ENCODE data around the gene VEGFB. TPM values are rescaled to one million over a fixed set of nuclear protein-coding genes. Genes with fewer than 3 reads are reported as not detected.

Gene VEGFB
- total RNA-seq, 4 donors from 2014 or later: 21.7 to 66.8 (median 42.5) TPM

- H3K4me1 ChIP-seq: peaks cover 0 to 63% (median 32%) of the 10 kb centered on the region in 4 donors
- no peaks in the 10 kb centered on the region for H3K9me3 ChIP-seq
Measured at GRCh38 chr11:64235437-64236161, 1.2 kb downstream of the VEGFB start.

GRCh38 chr11:64237484-64237951 is 3.1 kb downstream of the VEGFB start:
- Histone ChIP-seq H3K27ac (peak overlapping the region; percentile 34 to 100 (median 83)), H3K4me1 (peaks cover 0 to 55% (median 32%) of the 10 kb centered on the region in 4 donors), H3K36me3 (peaks cover 0 to 19% (median 0%) of the 10 kb centered on the region in 3 donors), H3K9me3 (no peaks in the 10 kb centered on the region), H3K4me3 (peak overlapping the region in 1 of 4 donors; percentile 22), H3K27me3 (no peaks in the 10 kb centered on the region)
- TF ChIP-seq POLR2A (IDR thresholded peaks at IDR 0.05) (peak in 1 of 2 donors; percentile 22), CTCF (IDR thresholded peaks at IDR 0.05) (peak in 3 of 6 experiments; percentile 10 to 22 (median 20))
- peak in 2 of 3 donors; percentile 84 to 85 for DNase-seq

More at GRCh38 chr11:64235437-64236161, 1.2 kb downstream of the VEGFB start:
- TF ChIP-seq POLR2A (IDR thresholded peaks at IDR 0.05): no peak
- no peak for TF ChIP-seq CTCF (IDR thresholded peaks at IDR 0.05)
- no peaks in the 10 kb centered on the region for H3K27me3 ChIP-seq
- H3K36me3 ChIP-seq: peaks cover 0 to 19% (median 0%) of the 10 kb centered on the region in 3 donors
- peak overlapping the region; percentile 52 to 91 (median 80) for H3K4me3 ChIP-seq
- DNase-seq: no peak
- H3K27ac ChIP-seq: peak overlapping the region; percentile 61 to 95 (median 83)

DNA sequence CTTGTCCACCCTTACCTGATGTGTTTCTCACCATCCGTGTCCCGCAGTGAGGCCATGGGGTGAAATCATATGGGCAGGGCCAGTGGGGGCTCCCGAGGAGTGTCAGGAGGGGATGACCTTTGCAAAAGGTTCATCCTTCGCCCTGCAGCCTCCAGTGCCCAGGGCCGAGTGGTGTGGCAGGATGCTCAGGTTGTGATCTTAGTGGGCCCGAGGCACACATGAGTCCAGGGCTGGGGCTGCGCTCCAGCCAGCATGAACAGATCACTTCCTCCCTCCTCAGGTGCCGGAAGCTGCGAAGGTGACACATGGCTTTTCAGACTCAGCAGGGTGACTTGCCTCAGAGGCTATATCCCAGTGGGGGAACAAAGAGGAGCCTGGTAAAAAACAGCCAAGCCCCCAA is 3.7 kb downstream of the VEGFB start:
- Histone ChIP-seq H3K9me3 (no peaks in the 10 kb centered on the region), H3K36me3 (peaks cover 0 to 19% (median 0%) of the 10 kb centered on the region in 3 donors), H3K27me3 (no peaks in the 10 kb centered on the region), H3K4me3 (no peak overlapping the region), H3K27ac (peak overlapping the region; percentile 34 to 100 (median 83)), H3K4me1 (peaks cover 0 to 55% (median 35%) of the 10 kb centered on the region in 4 donors)
- peak in 1 of 3 donors; percentile 61 for DNase-seq
- TF ChIP-seq CTCF (IDR thresholded peaks at IDR 0.05): no peak
- TF ChIP-seq POLR2A (IDR thresholded peaks at IDR 0.05): no peak

DNA sequence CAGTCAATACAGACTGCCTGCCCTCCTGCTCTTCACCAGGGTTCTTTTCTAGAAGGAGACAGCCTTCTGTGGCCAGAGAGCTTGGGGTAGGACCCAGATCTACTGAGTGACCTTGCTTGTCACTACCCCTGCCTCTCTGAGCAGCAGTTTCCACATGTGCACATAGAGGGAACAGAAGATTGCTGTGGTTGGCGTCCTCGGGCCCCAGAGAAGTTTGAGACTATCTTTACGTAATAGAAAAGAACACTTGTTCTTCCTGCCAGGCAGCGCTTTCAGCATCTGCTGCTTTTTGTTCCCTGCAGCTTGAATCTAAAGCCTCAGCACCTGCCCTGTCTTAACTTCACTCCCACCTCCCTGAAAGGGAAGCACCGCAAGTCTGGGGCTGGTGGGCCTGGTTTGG is 4.6 kb downstream of the VEGFB start:
- Histone ChIP-seq H3K27me3 (no peaks in the 10 kb centered on the region), H3K27ac (peak overlapping the region; percentile 41 to 100 (median 98)), H3K4me3 (no peak overlapping the region), H3K4me1 (peaks cover 0 to 58% (median 29%) of the 10 kb centered on the region in 4 donors), H3K9me3 (no peaks in the 10 kb centered on the region), H3K36me3 (peaks cover 0 to 22% (median 0%) of the 10 kb centered on the region in 3 donors)
- no peak for TF ChIP-seq CTCF (IDR thresholded peaks at IDR 0.05)
- no peak for TF ChIP-seq POLR2A (IDR thresholded peaks at IDR 0.05)
- DNase-seq: no peak

GRCh38 chr11:64239662-64240434 is 5.5 kb downstream of the VEGFB start:
- H3K9me3 ChIP-seq: no peaks in the 10 kb centered on the region
- TF ChIP-seq POLR2A (IDR thresholded peaks at IDR 0.05) (no peak), CTCF (IDR thresholded peaks at IDR 0.05) (no peak)
- peak overlapping the region; percentile 98 to 100 (median 98) for H3K27ac ChIP-seq
- peaks cover 0 to 26% (median 0%) of the 10 kb centered on the region in 3 donors for H3K36me3 ChIP-seq
- peak in 1 of 3 donors; percentile 72 for DNase-seq
- peak overlapping the region; percentile 76 to 95 (median 94) for H3K4me3 ChIP-seq
- no peaks in the 10 kb centered on the region for H3K27me3 ChIP-seq
- peaks cover 0 to 61% (median 30%) of the 10 kb centered on the region in 4 donors for H3K4me1 ChIP-seq

Data from Peyer's patch (tissue), 4 donors.